Right lobe of liver (tissue), 6 donors: ENCODE measurements around the gene CABP4. TPM values are rescaled to one million over a fixed set of nuclear protein-coding genes. Genes with fewer than 3 reads are reported as not detected.
"Not testable (repeated sequence)": the region's sequence is repeated elsewhere in the genome, so short reads cannot be mapped to it uniquely, and the experiment has no call there.

Experiments used
- ATAC-seq, 4 donors: fragments of 200-7000 bp; cut with Tn5 transposase; one replicate each; pipeline ENCODE4 v1.9.1; 2020; ENCODE audit warnings: mild to moderate bottlenecking in 4 of 4, moderate library complexity in 4 of 4
- DNase-seq, 3 donors: peaks; one replicate each; pipeline ENCODE4 v3.0.0-alpha.2; 2020
- H3K27ac ChIP-seq, 3 donors: fragments of 200-600 bp; one replicate each; pipeline ENCODE4 v1.8.0; 2022
- H3K27me3 ChIP-seq, 2 donors: fragments of 200-600 bp; one replicate each; pipeline ENCODE4 v1.8.0; 2022
- H3K36me3 ChIP-seq, 4 donors: fragments of 200-600 bp; sonication (generic) in 1 of 4; one replicate each; pipeline versions ENCODE4 v1.5.1 to v1.8.0; 2017 to 2022; ENCODE audit warnings: control low read depth in 1 of 4
- H3K4me1 ChIP-seq, 4 donors: fragments of 200-600 bp; sonication (generic) in 1 of 4; one replicate each; pipeline versions ENCODE4 v1.5.1 to v1.8.0; 2017 to 2022; ENCODE audit warnings: control low read depth in 1 of 4
- H3K4me3 ChIP-seq, 3 donors: fragments of 200-600 bp; one replicate each; pipeline ENCODE4 v1.8.0; 2022
- H3K9me3 ChIP-seq, 4 donors: fragments of 200-600 bp; sonication (generic) in 1 of 4; one replicate each; pipeline versions ENCODE4 v1.5.1 to v1.8.0; 2017 to 2022; ENCODE audit warnings: control low read depth in 1 of 4
- POLR2A ChIP-seq: fragments of 450-650 bp; IDR thresholded peaks from one replicate; pipeline ENCODE4 v1.6.1; 2017; ENCODE audit warnings: antibody characterized with exemption, mild to moderate bottlenecking
- WGBS: methylation state at CpG from one replicate; pipeline ENCODE4 v1.1.6; 2018; ENCODE audit warnings: low coverage, low lambda C conversion rate; ENCODE audit not compliant: insufficient coverage; ENCODE audit errors: missing lambda C conversion rate; 5-methylcytosine and 5-hydroxymethylcytosine counted together
- intact Hi-C, 2 donors: fragments of 100-400 bp; cut with DNase I; formaldehyde crosslinking; loops; one replicate each; pipeline versions ENCODE4 v1.11.2 to v1.14.1; 2022
- total RNA-seq, 6 experiments: library from RNA; depleted of rRNA in 2 of 6; stranded (reverse); fragments of >200 nt in 2 of 6; fragmentation: NEBNext Ultra II Directional in 3 of 6; extraction: Animal tissue kit (Norgen Biotek cat#: 25700) in 3 of 6; gene quantifications; one replicate each; pipeline versions ENCODE4 v1.1.0 to v1.2.4, GENCODE V29; 2016 to 2023
- TF ChIP-seq, protein P1 (sequence below), 4 donors: fragments of 200-600 bp in 3 of 4; fragments of 450-650 bp in 1 of 4; IDR thresholded peaks; one replicate each; pipeline versions ENCODE4 v1.5.1 to v1.8.0; 2016 to 2022; ENCODE audit warnings: antibody characterized with exemption in 4 of 4, mild to moderate bottlenecking in 2 of 4
- donor health status: DM: no; HTN: yes; CAD: no.
- donor health status: DM: no; HTN: no; CAD: no.
- donor health status: DM: no; HTN: no; CAD: no.
- donor health status: DM: no; HTN: yes; CAD: no.
- donor health status: DM: no; HTN: yes; CAD: no.

The CABP4 gene
- total RNA-seq, 6 experiments from 2014 or later = 0.55 to 1.7 (median 1.2) TPM

GRCh38 chr11:67482275-67482826, 27.2 kb downstream of the CABP4 start:
- DNase-seq (no peak), ATAC-seq (peak in 2 of 4 donors; percentile 27 to 31)
- Histone ChIP-seq H3K27me3 (no peaks in the 10 kb centered on the region), H3K4me3 (peak overlapping the region; percentile 54 to 66 (median 61)), H3K36me3 (no peaks in the 10 kb centered on the region), H3K9me3 (no peaks in the 10 kb centered on the region), H3K4me1 (peaks cover 0 to 15% (median 5%) of the 10 kb centered on the region in 4 donors), H3K27ac (peak overlapping the region; percentile 58 to 78 (median 68))
- WGBS = 41% methylated on average over 18 of the region's 19 CpGs
- intact Hi-C loops = no loop called here
- no peak for TF ChIP-seq POLR2A
- TF ChIP-seq, protein P1, sequence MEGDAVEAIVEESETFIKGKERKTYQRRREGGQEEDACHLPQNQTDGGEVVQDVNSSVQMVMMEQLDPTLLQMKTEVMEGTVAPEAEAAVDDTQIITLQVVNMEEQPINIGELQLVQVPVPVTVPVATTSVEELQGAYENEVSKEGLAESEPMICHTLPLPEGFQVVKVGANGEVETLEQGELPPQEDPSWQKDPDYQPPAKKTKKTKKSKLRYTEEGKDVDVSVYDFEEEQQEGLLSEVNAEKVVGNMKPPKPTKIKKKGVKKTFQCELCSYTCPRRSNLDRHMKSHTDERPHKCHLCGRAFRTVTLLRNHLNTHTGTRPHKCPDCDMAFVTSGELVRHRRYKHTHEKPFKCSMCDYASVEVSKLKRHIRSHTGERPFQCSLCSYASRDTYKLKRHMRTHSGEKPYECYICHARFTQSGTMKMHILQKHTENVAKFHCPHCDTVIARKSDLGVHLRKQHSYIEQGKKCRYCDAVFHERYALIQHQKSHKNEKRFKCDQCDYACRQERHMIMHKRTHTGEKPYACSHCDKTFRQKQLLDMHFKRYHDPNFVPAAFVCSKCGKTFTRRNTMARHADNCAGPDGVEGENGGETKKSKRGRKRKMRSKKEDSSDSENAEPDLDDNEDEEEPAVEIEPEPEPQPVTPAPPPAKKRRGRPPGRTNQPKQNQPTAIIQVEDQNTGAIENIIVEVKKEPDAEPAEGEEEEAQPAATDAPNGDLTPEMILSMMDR (IDR thresholded peaks at IDR 0.05) = no peak

DNA sequence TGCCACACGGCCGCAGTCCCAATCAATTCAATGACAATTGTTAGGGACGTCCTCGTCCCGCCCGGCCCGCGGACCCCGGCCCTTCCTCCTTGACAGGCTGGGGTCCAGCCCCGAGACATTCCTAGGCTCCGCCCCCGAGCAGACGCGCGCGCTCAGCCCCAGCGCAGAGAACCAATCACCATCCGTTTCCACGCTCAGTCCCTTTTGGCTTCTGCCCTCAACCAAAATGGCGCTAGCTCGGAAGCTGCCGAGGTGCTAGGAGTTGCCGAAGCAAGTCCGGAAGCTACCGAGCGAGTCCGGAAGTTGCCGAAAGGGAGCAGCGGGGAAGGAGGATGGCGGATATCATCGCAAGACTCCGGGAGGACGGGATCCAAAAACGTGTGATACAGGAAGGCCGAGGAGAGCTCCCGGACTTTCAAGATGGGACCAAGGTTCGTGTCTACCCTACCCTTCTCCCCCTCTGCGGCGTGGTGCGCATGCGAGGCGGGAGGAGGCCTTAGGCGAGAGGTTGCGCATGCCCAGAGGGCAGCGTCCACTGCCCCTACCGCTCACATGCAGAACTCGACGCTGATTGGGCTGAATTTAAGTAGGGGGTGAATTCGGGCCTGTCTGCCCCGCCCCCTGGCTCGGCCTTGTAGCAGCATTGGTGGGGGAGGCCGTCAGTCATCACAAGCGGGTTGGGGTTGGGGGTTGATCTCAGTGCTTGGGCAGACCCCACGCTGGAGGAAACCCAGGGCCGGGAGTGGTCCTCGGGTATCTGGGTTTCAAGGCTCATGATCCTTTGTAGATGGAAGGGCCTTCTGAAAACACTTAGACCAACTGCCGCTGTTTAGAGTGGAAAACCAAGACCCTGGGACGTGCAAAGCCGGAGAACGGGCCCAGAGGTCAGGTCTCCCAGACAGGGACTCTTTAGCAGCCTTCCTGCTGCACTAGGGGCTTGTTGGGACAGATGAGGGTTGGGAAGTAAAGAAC, 28.0 kb downstream of the CABP4 start, which contains the start of gene AIP:
TSS of gene AIP (plus strand) at position 200 of the 972 bp plus-strand sequence. CDS start at position 333, 133 bp downstream.
- ATAC-seq (peak; percentile 98 to 99 (median 98)), DNase-seq (peak; percentile 96 to 98 (median 97))
- Histone ChIP-seq H3K36me3 (peaks cover 0 to 5% (median 0%) of the 10 kb centered on the region in 4 donors), H3K27me3 (no peaks in the 10 kb centered on the region), H3K27ac (peak within 1 kb of the TSS; percentile 58 to 78 (median 68)), H3K9me3 (no peaks in the 10 kb centered on the region), H3K4me3 (peak within 1 kb of the TSS; percentile 54 to 66 (median 61)), H3K4me1 (peaks cover 0 to 15% (median 5%) of the 10 kb centered on the region in 4 donors)
- 1% methylated on average over 30 of the region's 60 CpGs for WGBS
- intact Hi-C loops = no loop called here
- TF ChIP-seq, protein P1 (IDR thresholded peaks at IDR 0.05) = peak in 2 of 4 donors; percentile 14 to 29
- TF ChIP-seq POLR2A = peak; percentile 60

DNA sequence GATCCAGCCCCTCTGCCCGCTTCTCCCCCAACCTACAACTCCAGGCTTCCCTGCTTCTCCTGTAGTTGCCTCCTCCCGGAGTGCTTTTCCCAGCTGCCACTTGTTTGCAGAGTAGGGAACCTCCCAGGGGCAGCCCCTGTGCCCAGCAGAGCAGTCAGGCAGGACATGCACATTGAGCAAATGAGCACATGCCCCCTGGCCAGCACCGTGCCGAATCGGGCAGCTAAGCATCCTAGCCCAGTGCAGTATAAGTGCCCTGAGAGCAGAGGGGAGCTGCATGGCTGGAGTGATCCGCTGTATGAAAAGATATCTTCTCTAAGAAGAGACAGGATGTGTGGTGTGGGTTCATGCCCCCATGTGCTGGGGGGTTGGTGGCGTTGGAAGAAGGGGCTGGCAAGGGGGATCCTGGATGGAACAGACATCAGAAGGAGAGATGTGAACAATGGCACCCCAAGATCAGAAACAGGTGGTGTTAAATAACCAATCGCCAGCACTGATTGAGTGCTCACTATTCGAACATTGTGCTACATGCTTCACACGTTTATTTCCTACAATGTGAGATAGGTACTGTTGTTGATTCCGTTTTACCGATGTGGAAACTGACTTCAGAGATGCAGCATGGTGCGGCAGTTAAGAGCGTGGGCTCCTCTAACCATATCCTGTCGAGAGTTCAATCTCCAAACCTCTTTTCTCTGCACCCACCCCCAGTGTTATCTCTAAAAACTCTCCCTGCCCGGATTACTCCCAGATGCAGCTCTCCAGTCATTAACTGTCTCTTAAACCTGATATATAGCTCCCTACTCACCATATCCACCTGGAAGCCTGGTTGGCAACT, 28.9 kb downstream of the CABP4 start:
- no peaks in the 10 kb centered on the region for H3K27me3 ChIP-seq
- DNase-seq = no peak
- no peak for ATAC-seq
- no peaks in the 10 kb centered on the region for H3K9me3 ChIP-seq
- intact Hi-C loops = no loop called here
- TF ChIP-seq POLR2A = no peak
- TF ChIP-seq, protein P1 (IDR thresholded peaks at IDR 0.05) = no peak
- H3K4me1 ChIP-seq = peaks cover 0 to 15% (median 5%) of the 10 kb centered on the region in 4 donors
- peak overlapping the region in 2 of 3 donors; percentile 61 to 66 for H3K4me3 ChIP-seq
- WGBS = 87% methylated on average over 14 of the region's 16 CpGs
- H3K27ac ChIP-seq = no peak overlapping the region
- peaks cover 0 to 6% (median 0%) of the 10 kb centered on the region in 4 donors for H3K36me3 ChIP-seq

DNA sequence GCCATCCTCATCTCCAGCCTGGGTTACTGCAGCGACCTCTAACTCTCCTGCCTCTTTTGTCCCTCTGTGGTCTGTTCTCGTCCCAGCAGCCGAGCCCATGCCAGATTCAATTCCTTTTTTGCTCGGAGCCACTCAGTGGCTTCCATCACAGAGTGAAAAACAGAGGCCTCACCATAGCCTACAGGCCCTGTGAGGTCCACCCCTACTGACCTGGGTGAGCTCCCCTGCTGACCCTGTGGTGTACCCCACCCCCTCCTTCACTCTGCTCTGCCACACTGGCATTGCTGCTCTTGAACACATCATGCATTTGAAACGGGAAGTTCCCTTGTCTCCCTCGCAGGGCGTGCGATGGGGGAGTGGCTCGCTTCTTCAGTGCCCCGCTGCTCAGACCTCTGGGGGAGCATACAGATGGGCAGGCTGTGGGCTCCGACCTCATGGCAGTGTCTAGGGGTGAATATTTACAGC, 29.7 kb downstream of the CABP4 start:
- ATAC-seq (no peak), DNase-seq (peak in 2 of 3 donors; percentile 28 to 50)
- TF ChIP-seq, protein P1 (IDR thresholded peaks at IDR 0.05) = no peak
- no peak for TF ChIP-seq POLR2A
- intact Hi-C loops = no loop called here
- H3K9me3 ChIP-seq = no peaks in the 10 kb centered on the region
- H3K27ac ChIP-seq = no peak overlapping the region
- H3K27me3 ChIP-seq = no peaks in the 10 kb centered on the region
- peaks cover 0 to 15% (median 5%) of the 10 kb centered on the region in 4 donors for H3K4me1 ChIP-seq
- 83% methylated on average over 6 of the region's 11 CpGs for WGBS
- peaks cover 0 to 6% (median 0%) of the 10 kb centered on the region in 4 donors for H3K36me3 ChIP-seq
- no peak overlapping the region for H3K4me3 ChIP-seq

DNA sequence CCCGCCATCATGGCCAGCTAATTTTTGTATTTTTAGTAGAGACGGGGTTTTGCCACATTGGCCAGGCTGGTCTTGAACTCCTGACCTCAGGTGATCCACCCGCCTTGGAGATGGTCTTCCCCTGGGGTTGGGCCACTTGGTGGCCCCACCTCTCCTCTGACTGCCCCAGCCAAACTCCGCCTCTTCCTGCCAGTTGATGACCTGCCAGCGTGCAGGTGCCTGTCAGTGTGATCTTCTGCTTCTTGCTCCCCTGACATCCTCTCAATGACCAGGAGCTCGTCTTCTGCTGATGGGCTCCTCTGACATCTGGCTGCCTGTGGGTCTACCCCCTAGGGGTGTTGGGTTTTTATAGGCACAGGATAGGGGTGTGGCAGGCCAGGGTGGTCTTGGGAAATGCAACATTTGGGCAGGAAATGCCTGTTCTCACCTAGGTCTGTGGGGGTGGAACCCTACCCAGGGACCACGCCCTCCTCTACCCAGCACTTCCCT, 30.8 kb downstream of the CABP4 start:
- H3K9me3 ChIP-seq, ATAC-seq, H3K36me3 ChIP-seq, H3K27me3 ChIP-seq, intact Hi-C loops, H3K4me3 ChIP-seq, H3K27ac ChIP-seq: not testable (repeated sequence)
- peak in 1 of 3 donors; percentile 57 for DNase-seq
- WGBS = 70% methylated on average over 6 of the region's 7 CpGs
- peaks cover 0 to 15% (median 5%) of the 10 kb centered on the region in 4 donors for H3K4me1 ChIP-seq
